Stimulated activated naive CD8-positive, alpha-beta T cell treated with anti-CD3 and anti-CD28 coated beads, Interleukin-15, amount 100 ng/mL, for 72 hours (primary cell): Measurements from ENCODE around the gene AMN1.
"Not testable (repeated sequence)": the region's sequence is repeated elsewhere in the genome, so short reads cannot be mapped to it uniquely, and the experiment has no call there.

Source experiments
- ATAC-seq: fragments of 150-1000 bp; cut with Tn5 transposase; 2 replicates; pipeline ENCODE4 v1.10.0; 2021; ENCODE audit warnings: mild to moderate bottlenecking, moderate library complexity
- DNase-seq, 2 donors: peaks; one replicate each; pipeline ENCODE4 v3.0.0; 2021 to 2022
- H3K27ac Mint-ChIP-seq, 2 donors: one replicate each; pipeline ENCODE4 v1.8.0; 2022; ENCODE audit warnings: mild to moderate bottlenecking in 2 of 2, mixed read lengths in 2 of 2, moderate library complexity in 2 of 2
- H3K27me3 Mint-ChIP-seq: one replicate; pipeline ENCODE4 v1.8.0; 2022; ENCODE audit warnings: mixed read lengths
- H3K4me1 Mint-ChIP-seq: one replicate; pipeline ENCODE4 v1.8.0; 2022; ENCODE audit warnings: mild to moderate bottlenecking, mixed read lengths
- H3K4me3 Mint-ChIP-seq, 2 donors: one replicate each; pipeline ENCODE4 v1.8.0; 2022; ENCODE audit warnings: mild to moderate bottlenecking in 2 of 2, mixed read lengths in 2 of 2, moderate library complexity in 1 of 2
- H3K9me3 Mint-ChIP-seq, 2 donors: one replicate each; pipeline ENCODE4 v1.8.0; 2022; ENCODE audit warnings: mixed read lengths in 2 of 2

The AMN1 gene

GRCh38 chr12:31669582-31669981, 59.2 kb downstream of the AMN1 start:
- ATAC-seq, H3K27ac Mint-ChIP-seq, H3K4me1 Mint-ChIP-seq, DNase-seq, H3K4me3 Mint-ChIP-seq, H3K27me3 Mint-ChIP-seq: not testable (repeated sequence)
- peaks cover 4 to 17% of the 10 kb centered on the region in 2 donors for H3K9me3 Mint-ChIP-seq

GRCh38 chr12:31669020-31669419, 59.8 kb downstream of the AMN1 start:
- H3K27ac Mint-ChIP-seq, result peak overlapping the region in 1 of 2 donors; percentile 36
- H3K4me1 Mint-ChIP-seq, result no peaks in the 10 kb centered on the region
- H3K27me3 Mint-ChIP-seq, result no peaks in the 10 kb centered on the region
- H3K9me3 Mint-ChIP-seq, result peaks cover 4 to 17% of the 10 kb centered on the region in 2 donors
- ATAC-seq (no peak), DNase-seq (no peak)
- H3K4me3 Mint-ChIP-seq, result no peak overlapping the region

GRCh38 chr12:31664038-31664437, 64.8 kb downstream of the AMN1 start:
- Mint-ChIP-seq H3K27me3 (no peaks in the 10 kb centered on the region), H3K9me3 (peaks cover 4 to 16% of the 10 kb centered on the region in 2 donors), H3K27ac (no peak overlapping the region), H3K4me3 (no peak overlapping the region), H3K4me1 (no peaks in the 10 kb centered on the region)
- DNase-seq (no peak), ATAC-seq (no peak)

GRCh38 chr12:31663576-31663975, 65.2 kb downstream of the AMN1 start:
- H3K27ac Mint-ChIP-seq, result no peak overlapping the region
- H3K27me3 Mint-ChIP-seq, result no peaks in the 10 kb centered on the region
- H3K4me1 Mint-ChIP-seq, result peaks cover 2% of the 10 kb centered on the region
- ATAC-seq, result no peak
- peaks cover under 1 to 12% of the 10 kb centered on the region in 2 donors for H3K9me3 Mint-ChIP-seq
- H3K4me3 Mint-ChIP-seq, result no peak overlapping the region
- no peak for DNase-seq

- Mint-ChIP-seq H3K4me1 (peaks cover 6% of the 10 kb centered on the region), H3K27ac (no peak overlapping the region), H3K27me3 (no peaks in the 10 kb centered on the region), H3K4me3 (no peak overlapping the region), H3K9me3 (peaks cover 0 to 11% of the 10 kb centered on the region in 2 donors)
- ATAC-seq (no peak), DNase-seq (no peak)
Measured at GRCh38 chr12:31662176-31662849, 66.5 kb downstream of the AMN1 start.

- Mint-ChIP-seq H3K4me1 (peaks cover 6% of the 10 kb centered on the region), H3K9me3 (no peaks in the 10 kb centered on the region), H3K4me3 (peak within 1 kb of the TSS; percentile 88 to 89), H3K27ac (peak within 1 kb of the TSS; percentile 85 to 96), H3K27me3 (no peaks in the 10 kb centered on the region)
- DNase-seq, result peak; percentile 93 to 96
- peak; percentile 100 for ATAC-seq
Measured at GRCh38 chr12:31659087-31659942, 69.5 kb downstream of the AMN1 start, which contains the start of gene ETFBKMT. ETFBKMT (plus strand) TSS chr12:31659688; CDS start chr12:31661954, 2,266 bp downstream.

- peak overlapping the region in 1 of 2 donors; percentile 35 for H3K27ac Mint-ChIP-seq
- peaks cover 8% of the 10 kb centered on the region for H3K4me1 Mint-ChIP-seq
- H3K4me3 Mint-ChIP-seq, result peak overlapping the region; percentile 88 to 89
- DNase-seq, result no peak
- no peaks in the 10 kb centered on the region for H3K9me3 Mint-ChIP-seq
- ATAC-seq, result peak; percentile 16
- no peaks in the 10 kb centered on the region for H3K27me3 Mint-ChIP-seq
Measured at GRCh38 chr12:31658471-31659086, 70.2 kb downstream of the AMN1 start.

- H3K9me3 Mint-ChIP-seq, result no peaks in the 10 kb centered on the region
- no peak for DNase-seq
Measured at GRCh38 chr12:31655792-31656191, 73.0 kb downstream of the AMN1 start.

GRCh38 chr12:31655208-31655607, 73.6 kb downstream of the AMN1 start:
- no peak overlapping the region for H3K4me3 Mint-ChIP-seq
- no peak overlapping the region for H3K27ac Mint-ChIP-seq
- DNase-seq (no peak), ATAC-seq (no peak)
- no peaks in the 10 kb centered on the region for H3K27me3 Mint-ChIP-seq
- H3K9me3 Mint-ChIP-seq, result no peaks in the 10 kb centered on the region
- peaks cover 22% of the 10 kb centered on the region for H3K4me1 Mint-ChIP-seq

More at GRCh38 chr12:31655792-31656191, 73.0 kb downstream of the AMN1 start:
- Mint-ChIP-seq H3K4me1 (peaks cover 22% of the 10 kb centered on the region), H3K27me3 (no peaks in the 10 kb centered on the region), H3K27ac (no peak overlapping the region), H3K4me3 (no peak overlapping the region)
- ATAC-seq, result no peak

- Mint-ChIP-seq H3K4me3 (no peak overlapping the region), H3K27ac (no peak overlapping the region)
- DNase-seq, result no peak
Measured at GRCh38 chr12:31651893-31652521, 76.8 kb downstream of the AMN1 start.

GRCh38 chr12:31650918-31651317, 77.9 kb downstream of the AMN1 start:
- Mint-ChIP-seq H3K4me3 (no peak overlapping the region), H3K4me1 (peaks cover 15% of the 10 kb centered on the region), H3K27me3 (no peaks in the 10 kb centered on the region), H3K27ac (no peak overlapping the region), H3K9me3 (no peaks in the 10 kb centered on the region)
- no peak for ATAC-seq
- DNase-seq, result no peak

More at GRCh38 chr12:31651893-31652521, 76.8 kb downstream of the AMN1 start:
- H3K27me3 Mint-ChIP-seq, result no peaks in the 10 kb centered on the region
- H3K4me1 Mint-ChIP-seq, result peaks cover 15% of the 10 kb centered on the region
- ATAC-seq, result no peak
- H3K9me3 Mint-ChIP-seq, result no peaks in the 10 kb centered on the region

- Mint-ChIP-seq H3K4me3 (no peak overlapping the region), H3K4me1 (no peaks in the 10 kb centered on the region), H3K27ac (peak overlapping the region in 1 of 2 donors; percentile 35), H3K27me3 (no peaks in the 10 kb centered on the region), H3K9me3 (no peaks in the 10 kb centered on the region)
- DNase-seq, result no peak
- ATAC-seq, result no peak
Measured at GRCh38 chr12:31647086-31647491, 81.7 kb downstream of the AMN1 start.

GRCh38 chr12:31645924-31646323, 82.9 kb downstream of the AMN1 start:
- Mint-ChIP-seq H3K27ac (no peak overlapping the region), H3K27me3 (no peaks in the 10 kb centered on the region), H3K4me1 (no peaks in the 10 kb centered on the region), H3K4me3 (no peak overlapping the region), H3K9me3 (no peaks in the 10 kb centered on the region)
- DNase-seq, result no peak
- no peak for ATAC-seq

GRCh38 chr12:31644536-31644935, 84.3 kb downstream of the AMN1 start:
- Mint-ChIP-seq H3K4me3 (no peak overlapping the region), H3K9me3 (no peaks in the 10 kb centered on the region), H3K27me3 (no peaks in the 10 kb centered on the region), H3K27ac (peak overlapping the region in 1 of 2 donors; percentile 74), H3K4me1 (no peaks in the 10 kb centered on the region)
- DNase-seq, result no peak
- ATAC-seq, result no peak

GRCh38 chr12:31641509-31642090, 87.2 kb downstream of the AMN1 start:
- H3K27me3 Mint-ChIP-seq, result no peaks in the 10 kb centered on the region
- no peak for ATAC-seq
- peaks cover 3% of the 10 kb centered on the region for H3K4me1 Mint-ChIP-seq
- H3K9me3 Mint-ChIP-seq, result no peaks in the 10 kb centered on the region
- H3K27ac Mint-ChIP-seq, result no peak overlapping the region
- no peak for DNase-seq
- H3K4me3 Mint-ChIP-seq, result no peak overlapping the region
